ENCODE measurements around the gene ARHGAP5.

ARHGAP5 gene

DNA sequence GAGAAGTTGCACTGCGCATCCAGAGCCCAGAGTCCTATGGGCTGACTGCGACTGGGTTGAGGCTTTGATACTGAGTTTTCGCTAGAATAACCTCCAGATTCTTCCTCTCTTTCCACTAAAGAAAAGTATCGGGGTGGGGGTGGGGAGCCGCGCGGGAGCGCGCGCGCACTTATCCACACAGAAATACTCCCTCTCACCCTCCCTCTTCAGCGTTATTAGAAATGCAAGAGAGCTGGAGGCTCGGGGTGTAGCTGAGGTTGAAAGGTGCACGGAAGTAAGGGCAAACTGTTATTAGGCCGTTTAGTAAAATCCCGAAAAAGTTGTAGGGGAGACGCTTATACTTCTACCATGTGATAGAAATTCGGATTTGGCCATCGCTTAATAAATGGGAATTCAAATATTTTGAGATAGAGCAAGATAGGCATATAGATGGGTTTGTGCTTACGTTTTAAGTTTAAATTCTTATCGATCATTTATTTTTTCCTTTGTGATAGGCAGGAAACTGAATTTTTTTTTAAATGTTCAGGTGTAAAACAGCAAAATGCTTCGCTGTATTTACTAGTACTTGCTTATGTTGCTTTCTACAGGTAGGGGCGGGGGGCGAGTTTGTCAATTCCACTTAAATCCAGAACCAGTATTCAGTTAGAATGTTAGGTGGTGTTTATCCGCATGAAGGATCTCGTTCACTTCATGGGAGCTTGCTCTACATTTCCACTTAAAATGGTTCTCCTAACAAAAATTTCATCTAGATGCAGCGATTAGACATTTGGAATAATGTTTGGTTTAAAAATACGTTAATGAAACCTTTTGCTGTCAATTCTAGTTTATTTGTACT lies 1.1 kb downstream of the ARHGAP5 start:
- TF ChIP-seq, protein P1, sequence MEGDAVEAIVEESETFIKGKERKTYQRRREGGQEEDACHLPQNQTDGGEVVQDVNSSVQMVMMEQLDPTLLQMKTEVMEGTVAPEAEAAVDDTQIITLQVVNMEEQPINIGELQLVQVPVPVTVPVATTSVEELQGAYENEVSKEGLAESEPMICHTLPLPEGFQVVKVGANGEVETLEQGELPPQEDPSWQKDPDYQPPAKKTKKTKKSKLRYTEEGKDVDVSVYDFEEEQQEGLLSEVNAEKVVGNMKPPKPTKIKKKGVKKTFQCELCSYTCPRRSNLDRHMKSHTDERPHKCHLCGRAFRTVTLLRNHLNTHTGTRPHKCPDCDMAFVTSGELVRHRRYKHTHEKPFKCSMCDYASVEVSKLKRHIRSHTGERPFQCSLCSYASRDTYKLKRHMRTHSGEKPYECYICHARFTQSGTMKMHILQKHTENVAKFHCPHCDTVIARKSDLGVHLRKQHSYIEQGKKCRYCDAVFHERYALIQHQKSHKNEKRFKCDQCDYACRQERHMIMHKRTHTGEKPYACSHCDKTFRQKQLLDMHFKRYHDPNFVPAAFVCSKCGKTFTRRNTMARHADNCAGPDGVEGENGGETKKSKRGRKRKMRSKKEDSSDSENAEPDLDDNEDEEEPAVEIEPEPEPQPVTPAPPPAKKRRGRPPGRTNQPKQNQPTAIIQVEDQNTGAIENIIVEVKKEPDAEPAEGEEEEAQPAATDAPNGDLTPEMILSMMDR (IDR thresholded peaks at IDR 0.05; ENCODE audit: low read depth, low read length) = no peak
- peak; percentile 40 for DNase-seq
- Histone ChIP-seq H3K36me3 (no peaks in the 10 kb centered on the region), H3K4me3 (ENCODE audit: low read depth, low read length) (peak overlapping the region; percentile 56), H3K9me3 (ENCODE audit: severe bottlenecking) (no peaks in the 10 kb centered on the region), H3K27ac (peak overlapping the region; percentile 94), H3K27me3 (ENCODE audit: insufficient read depth, low read depth, severe bottlenecking) (no peaks in the 10 kb centered on the region)

DNA sequence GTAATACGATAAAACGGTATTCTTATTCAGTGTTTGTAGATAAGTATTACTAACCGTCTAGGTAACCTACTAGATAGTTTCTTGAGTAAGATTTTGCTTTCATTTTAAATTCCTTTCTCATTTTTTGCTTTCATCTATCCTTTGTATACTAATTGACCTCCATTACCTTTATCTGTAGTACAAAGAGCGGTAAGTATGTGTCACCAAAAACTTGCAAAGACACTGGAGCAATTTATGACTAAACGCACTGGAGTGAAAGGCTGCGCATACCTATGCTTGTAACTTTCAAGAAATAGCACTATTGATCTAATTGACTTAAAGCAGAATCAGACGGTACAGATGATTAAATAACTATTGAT lies 1.7 kb downstream of the ARHGAP5 start:
- Histone ChIP-seq H3K27me3 (ENCODE audit: insufficient read depth, low read depth, severe bottlenecking) (no peaks in the 10 kb centered on the region), H3K4me3 (ENCODE audit: low read depth, low read length) (peak overlapping the region; percentile 56), H3K36me3 (no peaks in the 10 kb centered on the region), H3K9me3 (ENCODE audit: severe bottlenecking) (no peaks in the 10 kb centered on the region), H3K27ac (peak overlapping the region; percentile 94)
- TF ChIP-seq, protein P1 (IDR thresholded peaks at IDR 0.05; ENCODE audit: low read depth, low read length) = no peak
- no peak for DNase-seq

DNA sequence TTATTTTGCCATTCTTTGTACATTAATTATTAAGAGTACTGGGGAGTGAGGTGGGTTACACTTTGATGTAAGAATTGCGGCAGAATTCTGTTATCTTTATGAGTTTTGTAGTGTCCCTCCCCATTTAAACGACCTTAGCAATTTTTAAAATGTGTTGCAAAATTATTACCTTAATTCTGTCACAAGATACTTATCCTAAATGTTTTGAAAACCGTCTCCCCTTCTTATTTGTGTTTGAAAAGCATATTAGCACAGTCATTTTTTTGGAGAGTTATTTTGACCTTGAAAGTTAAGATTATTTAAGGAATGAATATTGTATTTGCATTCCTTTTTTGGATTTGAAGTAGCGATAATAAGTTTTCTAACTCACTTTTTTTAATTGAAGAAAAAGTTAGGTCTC lies 2.2 kb downstream of the ARHGAP5 start:
- H3K27ac ChIP-seq = no peak overlapping the region
- DNase-seq = no peak
- TF ChIP-seq, protein P1 (IDR thresholded peaks at IDR 0.05; ENCODE audit: low read depth, low read length) = no peak
- H3K36me3 ChIP-seq = no peaks in the 10 kb centered on the region
- H3K9me3 ChIP-seq (ENCODE audit: severe bottlenecking) = no peaks in the 10 kb centered on the region
- H3K27me3 ChIP-seq (ENCODE audit: insufficient read depth, low read depth, severe bottlenecking) = no peaks in the 10 kb centered on the region
- peak overlapping the region; percentile 56; the same call in 1 of the 2 replicates for H3K4me3 ChIP-seq (ENCODE audit: low read depth, low read length)

DNA sequence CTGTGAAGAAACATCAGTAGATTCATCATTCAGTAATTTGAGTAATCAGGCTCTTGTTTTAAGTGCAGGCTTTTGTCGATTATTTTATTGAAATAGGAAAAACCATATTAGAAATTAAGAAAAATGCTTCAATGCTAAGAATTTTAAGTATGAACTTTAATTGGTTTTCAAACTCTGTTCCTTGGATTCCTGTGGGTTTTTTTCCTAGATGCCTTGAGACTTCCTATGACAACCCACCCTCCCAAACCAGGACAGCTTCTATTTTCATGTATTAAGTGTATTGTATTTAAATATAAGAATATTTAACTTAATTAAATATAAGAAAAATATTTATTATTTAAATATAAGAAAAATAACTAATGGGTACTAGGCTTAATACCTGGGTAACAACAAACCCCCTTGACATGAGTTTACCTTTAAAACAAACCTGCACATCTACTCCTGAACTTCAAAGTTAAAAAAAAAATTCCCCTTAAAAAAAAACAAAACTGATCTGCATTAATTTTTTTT lies 3.0 kb downstream of the ARHGAP5 start:
- Histone ChIP-seq H3K27ac (no peak overlapping the region), H3K9me3 (ENCODE audit: severe bottlenecking) (no peaks in the 10 kb centered on the region), H3K4me3 (ENCODE audit: low read depth, low read length) (no peak overlapping the region), H3K36me3 (no peaks in the 10 kb centered on the region), H3K27me3 (ENCODE audit: insufficient read depth, low read depth, severe bottlenecking) (no peaks in the 10 kb centered on the region)
- no peak for DNase-seq
- TF ChIP-seq, protein P1 (IDR thresholded peaks at IDR 0.05; ENCODE audit: low read depth, low read length) = no peak

DNA sequence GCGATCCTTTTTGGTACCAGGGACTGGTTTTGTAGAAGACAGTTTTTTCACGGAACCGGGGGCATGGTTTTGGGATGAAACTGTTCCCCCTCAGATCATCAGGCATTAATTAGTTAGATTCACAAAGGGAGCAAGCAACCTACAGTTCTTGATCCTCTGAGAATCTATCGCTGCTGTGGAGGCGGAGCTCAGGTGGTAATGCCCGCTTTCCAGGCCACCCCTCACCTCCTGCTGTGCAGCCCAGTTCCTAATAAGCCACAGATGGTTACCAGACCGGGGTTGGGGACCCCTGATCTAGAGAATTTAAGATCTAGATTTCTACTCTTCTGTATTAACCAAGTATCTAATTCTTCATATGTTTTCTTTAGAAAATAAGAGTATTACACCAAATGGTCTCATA lies 4.8 kb downstream of the ARHGAP5 start:
- DNase-seq = no peak
- TF ChIP-seq, protein P1 (IDR thresholded peaks at IDR 0.05; ENCODE audit: low read depth, low read length) = no peak
- Histone ChIP-seq H3K36me3 (no peaks in the 10 kb centered on the region), H3K9me3 (ENCODE audit: severe bottlenecking) (no peaks in the 10 kb centered on the region), H3K27me3 (ENCODE audit: insufficient read depth, low read depth, severe bottlenecking) (no peaks in the 10 kb centered on the region), H3K4me3 (ENCODE audit: low read depth, low read length) (no peak overlapping the region), H3K27ac (no peak overlapping the region)

DNA sequence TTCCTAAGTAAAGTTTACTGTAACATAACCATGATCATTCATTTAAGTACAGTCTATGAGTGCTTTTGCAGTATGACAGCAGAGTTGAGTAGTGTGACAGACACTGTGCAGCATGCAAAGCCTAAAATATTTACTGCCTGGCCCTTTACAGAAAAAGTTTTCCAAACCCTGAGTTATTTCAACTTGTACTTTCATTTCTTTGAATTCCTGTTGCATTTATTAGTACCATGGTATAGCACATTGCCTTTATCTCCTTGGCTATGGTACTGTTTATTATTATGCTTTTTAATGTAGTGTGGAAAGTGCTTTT lies 6.2 kb downstream of the ARHGAP5 start:
- Histone ChIP-seq H3K36me3 (no peaks in the 10 kb centered on the region), H3K27me3 (ENCODE audit: insufficient read depth, low read depth, severe bottlenecking) (no peaks in the 10 kb centered on the region), H3K27ac (no peak overlapping the region), H3K4me3 (ENCODE audit: low read depth, low read length) (no peak overlapping the region), H3K9me3 (ENCODE audit: severe bottlenecking) (no peaks in the 10 kb centered on the region)
- DNase-seq = no peak
- TF ChIP-seq, protein P1 (IDR thresholded peaks at IDR 0.05; ENCODE audit: low read depth, low read length) = no peak

All from WERI-Rb-1 (cell line).